Endodermal cell (in vitro differentiated cells): ENCODE results near the gene PKP3. TPM values are rescaled to one million over a fixed set of nuclear protein-coding genes. Genes with fewer than 3 reads are reported as not detected.

Experiments used
- DNase-seq: peaks from one replicate; pipeline ENCODE4 v3.0.0-alpha.2; 2017
- H3K27ac ChIP-seq: 2 replicates; pipeline ENCODE4 v1.5.1; 2013; ENCODE audit warnings: mild to moderate bottlenecking, low read depth, low read length, moderate library complexity
- H3K27me3 ChIP-seq: 2 replicates; pipeline ENCODE4 v1.6.1; 2013; ENCODE audit warnings: mild to moderate bottlenecking, low read length, moderate library complexity; ENCODE audit not compliant: insufficient read depth, control insufficient read depth, poor library complexity, severe bottlenecking
- H3K36me3 ChIP-seq: 2 replicates; pipeline ENCODE4 v1.7.0; 2013; ENCODE audit warnings: mild to moderate bottlenecking, low read length, moderate library complexity; ENCODE audit not compliant: control insufficient read depth, insufficient read depth
- H3K4me1 ChIP-seq: one replicate; pipeline ENCODE4 v1.7.0; 2013; ENCODE audit warnings: low read length; ENCODE audit not compliant: control insufficient read depth, insufficient read depth
- H3K4me3 ChIP-seq: 2 replicates; pipeline ENCODE4 v1.5.1; 2013; ENCODE audit warnings: mild to moderate bottlenecking, low read length, moderate library complexity
- H3K9ac ChIP-seq: 2 replicates; pipeline ENCODE4 v1.6.1; 2013; ENCODE audit warnings: mild to moderate bottlenecking, low read length, moderate library complexity; ENCODE audit not compliant: poor library complexity, severe bottlenecking; ENCODE audit errors: extremely low read depth
- H3K9me3 ChIP-seq: 2 replicates; pipeline ENCODE4 v1.6.1; 2013; ENCODE audit warnings: mild to moderate bottlenecking, low read length, moderate library complexity; ENCODE audit not compliant: control insufficient read depth
- H3K27ac Mint-ChIP-seq: 2 replicates; pipeline ENCODE4 v1.8.0; 2020; ENCODE audit warnings: mixed read lengths
- H3K27me3 Mint-ChIP-seq: 2 replicates; pipeline ENCODE4 v1.8.0; 2021; ENCODE audit warnings: mild to moderate bottlenecking, mixed read lengths; ENCODE audit not compliant: insufficient read depth
- H3K36me3 Mint-ChIP-seq: 2 replicates; pipeline ENCODE4 v1.8.0; 2020; ENCODE audit warnings: low read depth, mixed read lengths
- H3K4me1 Mint-ChIP-seq: 2 replicates; pipeline ENCODE4 v1.8.0; 2020; ENCODE audit warnings: mixed read lengths
- H3K4me3 Mint-ChIP-seq: 2 replicates; pipeline ENCODE4 v1.8.0; 2020; ENCODE audit warnings: mild to moderate bottlenecking, moderate library complexity, mixed read lengths
- H3K9me3 Mint-ChIP-seq: 2 replicates; pipeline ENCODE4 v1.8.0; 2020; ENCODE audit warnings: mild to moderate bottlenecking, mixed read lengths
- CTCF ChIP-seq: fragments of 200-600 bp; sonication (generic); conservative IDR thresholded peaks from 2 replicates; pipeline ENCODE4 v1.5.0; 2021; ENCODE audit warnings: antibody characterized with exemption, mild to moderate bottlenecking
- WGBS, 2 experiments: methylation state at CpG; one replicate each; pipeline versions ENCODE4 v1.1.5 to v1.1.7; 2013; ENCODE audit warnings: missing lambda C conversion rate in 2 of 2, mixed read lengths in 1 of 2; ENCODE audit not compliant: insufficient coverage in 1 of 2, insufficient read length in 1 of 2; 5-methylcytosine and 5-hydroxymethylcytosine counted together
- total RNA-seq, 2 donors: library from RNA; stranded (reverse); fragmentation: NEBNext Ultra II Directional in 1 of 2; extraction: Animal tissue kit (Norgen Biotek cat#: 25700) in 1 of 2; gene quantifications; 2 replicates in 1 of 2; 3 replicates in 1 of 2; pipeline ENCODE4 v1.2.1, GENCODE V29; 2021

PKP3 gene
- total RNA-seq, 2 donors from 2014 or later: 35.4 to 44.8 TPM

- WGBS, 2 experiments: 90 to 93% methylated on average over 8 of the region's 8 CpGs
- Histone ChIP-seq H3K9ac (no peak overlapping the region), H3K9me3 (no peaks in the 10 kb centered on the region), H3K27ac (no peak overlapping the region), H3K36me3 (no peaks in the 10 kb centered on the region), H3K4me1 (no peaks in the 10 kb centered on the region), H3K27me3 (peaks cover 10% of the 10 kb centered on the region), H3K4me3 (no peak overlapping the region)
- H3K27me3 Mint-ChIP-seq: peaks cover 30% of the 10 kb centered on the region
- no peak for TF ChIP-seq CTCF
- no peak overlapping the region for H3K4me3 Mint-ChIP-seq
- peaks cover 8% of the 10 kb centered on the region for H3K4me1 Mint-ChIP-seq
- H3K36me3 Mint-ChIP-seq: peaks cover 4% of the 10 kb centered on the region
- H3K9me3 Mint-ChIP-seq: peaks cover 6% of the 10 kb centered on the region
- DNase-seq: no peak
- no peak overlapping the region for H3K27ac Mint-ChIP-seq
Measured at GRCh38 chr11:426851-427250, 32.8 kb downstream of the PKP3 start.

- no peaks in the 10 kb centered on the region for H3K9me3 ChIP-seq
- H3K36me3 ChIP-seq: no peaks in the 10 kb centered on the region
- H3K4me3 Mint-ChIP-seq: no peak overlapping the region
- no peak overlapping the region for H3K9ac ChIP-seq
- H3K27me3 Mint-ChIP-seq: peaks cover 27% of the 10 kb centered on the region
- no peak overlapping the region for H3K4me3 ChIP-seq
- H3K27ac Mint-ChIP-seq: no peak overlapping the region
- 95 to 96% methylated on average over 24 of the region's 24 CpGs for WGBS, 2 experiments
- peaks cover 6% of the 10 kb centered on the region for H3K9me3 Mint-ChIP-seq
- H3K27ac ChIP-seq: no peak overlapping the region
- H3K4me1 Mint-ChIP-seq: no peaks in the 10 kb centered on the region
- no peaks in the 10 kb centered on the region for H3K4me1 ChIP-seq
- no peak for DNase-seq
- H3K27me3 ChIP-seq: peaks cover 10% of the 10 kb centered on the region
- peaks cover 4% of the 10 kb centered on the region for H3K36me3 Mint-ChIP-seq
- TF ChIP-seq CTCF: no peak
Measured at GRCh38 chr11:428295-428694, 34.3 kb downstream of the PKP3 start.

- 91 to 92% methylated on average over 24 to 27 of the region's 27 CpGs for WGBS, 2 experiments
- TF ChIP-seq CTCF: no peak
- no peak overlapping the region for H3K9ac ChIP-seq
Measured at GRCh38 chr11:429391-429790, 35.4 kb downstream of the PKP3 start.

More at GRCh38 chr11:429391-429790, 35.4 kb downstream of the PKP3 start:
- H3K27me3 Mint-ChIP-seq: peaks cover 19% of the 10 kb centered on the region
- Histone ChIP-seq H3K4me1 (no peaks in the 10 kb centered on the region), H3K4me3 (no peak overlapping the region), H3K36me3 (no peaks in the 10 kb centered on the region), H3K27ac (no peak overlapping the region), H3K9me3 (no peaks in the 10 kb centered on the region), H3K27me3 (peaks cover 4% of the 10 kb centered on the region)
- no peak overlapping the region for H3K27ac Mint-ChIP-seq
- DNase-seq: peak; percentile 41
- H3K9me3 Mint-ChIP-seq: peaks cover 6% of the 10 kb centered on the region
- H3K36me3 Mint-ChIP-seq: peaks cover 4% of the 10 kb centered on the region
- H3K4me1 Mint-ChIP-seq: no peaks in the 10 kb centered on the region
- H3K4me3 Mint-ChIP-seq: no peak overlapping the region
